HEK293 (cell line): ENCODE data around the gene APOLD1.

Source experiments
- HOXA7 ChIP-seq: sonication (generic); formaldehyde crosslinking; IDR thresholded peaks from 2 replicates; pipeline ENCODE4 v1.8.1; 2022; ENCODE audit warnings: missing genetic modification reagents, borderline replicate concordance
- MZF1 ChIP-seq: fragments of 450-650 bp; formaldehyde crosslinking; IDR thresholded peaks from 2 replicates; pipeline ENCODE4 v1.5.1; 2017; ENCODE audit warnings: missing biosample characterization, missing genetic modification characterization, borderline replicate concordance
- ZBTB1 ChIP-seq: fragments of 450-650 bp; formaldehyde crosslinking; IDR thresholded peaks from 2 replicates; pipeline ENCODE4 v1.5.1; 2016; ENCODE audit warnings: missing biosample characterization, missing genetic modification characterization
- ZBTB20 ChIP-seq: fragments of 450-650 bp; formaldehyde crosslinking; IDR thresholded peaks from 2 replicates; pipeline ENCODE4 v1.5.1; 2016; ENCODE audit warnings: missing biosample characterization, missing genetic modification characterization
- ZBTB7A ChIP-seq: fragments of 450-650 bp; formaldehyde crosslinking; IDR thresholded peaks from 2 replicates; pipeline ENCODE4 v1.5.1; 2016; ENCODE audit warnings: low read depth, missing biosample characterization, missing genetic modification characterization
- ZFP41 ChIP-seq: fragments of 450-650 bp; formaldehyde crosslinking; IDR thresholded peaks from 2 replicates; pipeline ENCODE4 v1.5.1; 2016; ENCODE audit warnings: missing biosample characterization, missing genetic modification characterization, borderline replicate concordance
- ZFP69B ChIP-seq: fragments of 450-650 bp; formaldehyde crosslinking; IDR thresholded peaks from 2 replicates; pipeline ENCODE4 v1.5.1; 2016; ENCODE audit warnings: missing biosample characterization, missing genetic modification characterization
- ZNF19 ChIP-seq: fragments of 450-650 bp; formaldehyde crosslinking; IDR thresholded peaks from 2 replicates; pipeline ENCODE4; 2016; ENCODE audit warnings: missing biosample characterization, missing genetic modification characterization, low read depth
- ZNF24 ChIP-seq: fragments of 450-650 bp; formaldehyde crosslinking; IDR thresholded peaks from 2 replicates; pipeline ENCODE4 v1.5.1; 2016; ENCODE audit warnings: missing biosample characterization, missing genetic modification characterization
- ZNF404 ChIP-seq: fragments of 450-650 bp; formaldehyde crosslinking; IDR thresholded peaks from 2 replicates; pipeline ENCODE4 v1.5.1; 2017; ENCODE audit warnings: missing biosample characterization, missing genetic modification characterization
- ZNF426 ChIP-seq: fragments of 450-650 bp; formaldehyde crosslinking; IDR thresholded peaks from 2 replicates; pipeline ENCODE4 v1.5.1; 2017; ENCODE audit warnings: missing biosample characterization, missing genetic modification characterization, mild to moderate bottlenecking, inconsistent platforms, moderate library complexity
- ZNF521 ChIP-seq: fragments of 450-650 bp; formaldehyde crosslinking; IDR thresholded peaks from 2 replicates; pipeline ENCODE4 v1.5.1; 2017; ENCODE audit warnings: missing biosample characterization, mild to moderate bottlenecking, missing genetic modification characterization
- ZNF776 ChIP-seq: fragments of 450-650 bp; formaldehyde crosslinking; IDR thresholded peaks from 2 replicates; pipeline ENCODE4 v1.5.0; 2017; ENCODE audit warnings: missing biosample characterization, missing genetic modification characterization, borderline replicate concordance
- ZSCAN23 ChIP-seq: fragments of 450-650 bp; formaldehyde crosslinking; IDR thresholded peaks from 2 replicates; pipeline ENCODE4 v1.5.1; 2016; ENCODE audit warnings: missing biosample characterization, missing genetic modification characterization
- TF ChIP-seq, protein P1 (sequence below): fragments of 450-650 bp; formaldehyde crosslinking; conservative IDR thresholded peaks from 2 replicates; pipeline ENCODE4 v1.5.1; 2016; ENCODE audit warnings: low read depth, missing biosample characterization, missing genetic modification characterization
- TF ChIP-seq, protein P2 (sequence below): fragments of 450-650 bp; formaldehyde crosslinking; IDR thresholded peaks from 2 replicates; pipeline ENCODE4 v1.5.1; 2017; ENCODE audit warnings: missing biosample characterization, missing genetic modification characterization
- TF ChIP-seq, protein P3 (sequence below): fragments of 450-650 bp; formaldehyde crosslinking; IDR thresholded peaks from 2 replicates; pipeline ENCODE4 v1.5.1; 2017; ENCODE audit warnings: missing biosample characterization, mild to moderate bottlenecking, missing genetic modification characterization, moderate library complexity
- TF ChIP-seq, protein P4 (sequence below): fragments of 450-650 bp; formaldehyde crosslinking; IDR thresholded peaks from 2 replicates; pipeline ENCODE4 v1.5.1; 2017; ENCODE audit warnings: missing biosample characterization, missing genetic modification characterization
- TF ChIP-seq, protein P5 (sequence below): fragments of 450-650 bp; formaldehyde crosslinking; IDR thresholded peaks from 2 replicates; pipeline ENCODE4 v1.5.1; 2016; ENCODE audit warnings: missing biosample characterization, missing genetic modification characterization
- TF ChIP-seq, protein P6 (sequence below): fragments of 450-650 bp; formaldehyde crosslinking; IDR thresholded peaks from 2 replicates; pipeline ENCODE4 v1.5.1; 2016; ENCODE audit warnings: missing biosample characterization, missing genetic modification characterization, borderline replicate concordance
- TF ChIP-seq, protein P7 (sequence below): fragments of 450-650 bp; formaldehyde crosslinking; IDR thresholded peaks from 2 replicates; pipeline ENCODE4; 2016; ENCODE audit warnings: missing biosample characterization, missing genetic modification characterization

Gene APOLD1

DNA sequence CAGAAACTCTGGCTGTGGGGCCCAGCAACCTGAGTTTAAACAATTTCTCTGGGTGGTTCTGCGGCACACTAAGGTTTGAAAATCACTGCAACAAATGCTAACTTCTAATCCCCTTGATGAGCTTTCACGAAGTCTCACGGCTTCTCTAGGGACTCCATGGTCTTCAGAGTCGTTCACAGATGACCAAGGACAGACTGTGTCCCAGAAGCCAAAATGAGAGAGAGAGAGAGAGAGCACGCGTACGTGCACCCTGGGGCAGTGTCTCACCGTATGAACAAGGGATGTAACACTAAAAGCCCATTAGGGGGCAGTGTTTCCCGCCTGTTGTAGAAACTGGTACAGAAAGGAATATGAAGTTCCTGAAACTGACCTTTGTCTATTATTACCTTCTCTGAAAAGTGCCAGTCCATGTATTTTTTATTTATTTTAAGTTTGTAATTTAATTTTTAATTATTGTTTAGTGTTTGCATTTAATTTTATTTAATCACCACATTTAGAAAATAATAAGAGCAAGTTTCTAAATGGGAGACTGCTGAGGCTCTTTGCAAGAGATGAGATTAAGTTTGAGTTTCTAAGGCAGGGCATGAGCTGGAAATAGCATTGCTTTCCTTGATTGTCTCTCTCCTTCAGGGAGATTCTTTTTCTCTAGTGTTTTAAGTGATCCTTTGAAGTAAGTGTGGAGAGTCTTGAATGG, 3.4 kb downstream of the APOLD1 start (continued):
- TF ChIP-seq, protein P1, sequence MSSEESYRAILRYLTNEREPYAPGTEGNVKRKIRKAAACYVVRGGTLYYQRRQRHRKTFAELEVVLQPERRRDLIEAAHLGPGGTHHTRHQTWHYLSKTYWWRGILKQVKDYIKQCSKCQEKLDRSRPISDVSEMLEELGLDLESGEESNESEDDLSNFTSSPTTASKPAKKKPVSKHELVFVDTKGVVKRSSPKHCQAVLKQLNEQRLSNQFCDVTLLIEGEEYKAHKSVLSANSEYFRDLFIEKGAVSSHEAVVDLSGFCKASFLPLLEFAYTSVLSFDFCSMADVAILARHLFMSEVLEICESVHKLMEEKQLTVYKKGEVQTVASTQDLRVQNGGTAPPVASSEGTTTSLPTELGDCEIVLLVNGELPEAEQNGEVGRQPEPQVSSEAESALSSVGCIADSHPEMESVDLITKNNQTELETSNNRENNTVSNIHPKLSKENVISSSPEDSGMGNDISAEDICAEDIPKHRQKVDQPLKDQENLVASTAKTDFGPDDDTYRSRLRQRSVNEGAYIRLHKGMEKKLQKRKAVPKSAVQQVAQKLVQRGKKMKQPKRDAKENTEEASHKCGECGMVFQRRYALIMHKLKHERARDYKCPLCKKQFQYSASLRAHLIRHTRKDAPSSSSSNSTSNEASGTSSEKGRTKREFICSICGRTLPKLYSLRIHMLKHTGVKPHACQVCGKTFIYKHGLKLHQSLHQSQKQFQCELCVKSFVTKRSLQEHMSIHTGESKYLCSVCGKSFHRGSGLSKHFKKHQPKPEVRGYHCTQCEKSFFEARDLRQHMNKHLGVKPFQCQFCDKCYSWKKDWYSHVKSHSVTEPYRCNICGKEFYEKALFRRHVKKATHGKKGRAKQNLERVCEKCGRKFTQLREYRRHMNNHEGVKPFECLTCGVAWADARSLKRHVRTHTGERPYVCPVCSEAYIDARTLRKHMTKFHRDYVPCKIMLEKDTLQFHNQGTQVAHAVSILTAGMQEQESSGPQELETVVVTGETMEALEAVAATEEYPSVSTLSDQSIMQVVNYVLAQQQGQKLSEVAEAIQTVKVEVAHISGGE (tag by site-specific recombination) = no peak
- TF ChIP-seq, protein P2, sequence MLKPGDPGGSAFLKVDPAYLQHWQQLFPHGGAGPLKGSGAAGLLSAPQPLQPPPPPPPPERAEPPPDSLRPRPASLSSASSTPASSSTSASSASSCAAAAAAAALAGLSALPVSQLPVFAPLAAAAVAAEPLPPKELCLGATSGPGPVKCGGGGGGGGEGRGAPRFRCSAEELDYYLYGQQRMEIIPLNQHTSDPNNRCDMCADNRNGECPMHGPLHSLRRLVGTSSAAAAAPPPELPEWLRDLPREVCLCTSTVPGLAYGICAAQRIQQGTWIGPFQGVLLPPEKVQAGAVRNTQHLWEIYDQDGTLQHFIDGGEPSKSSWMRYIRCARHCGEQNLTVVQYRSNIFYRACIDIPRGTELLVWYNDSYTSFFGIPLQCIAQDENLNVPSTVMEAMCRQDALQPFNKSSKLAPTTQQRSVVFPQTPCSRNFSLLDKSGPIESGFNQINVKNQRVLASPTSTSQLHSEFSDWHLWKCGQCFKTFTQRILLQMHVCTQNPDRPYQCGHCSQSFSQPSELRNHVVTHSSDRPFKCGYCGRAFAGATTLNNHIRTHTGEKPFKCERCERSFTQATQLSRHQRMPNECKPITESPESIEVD (tag by site-specific recombination) = no peak
- no peak for TF ChIP-seq ZNF24 (tag by site-specific recombination)
- TF ChIP-seq, protein P3, sequence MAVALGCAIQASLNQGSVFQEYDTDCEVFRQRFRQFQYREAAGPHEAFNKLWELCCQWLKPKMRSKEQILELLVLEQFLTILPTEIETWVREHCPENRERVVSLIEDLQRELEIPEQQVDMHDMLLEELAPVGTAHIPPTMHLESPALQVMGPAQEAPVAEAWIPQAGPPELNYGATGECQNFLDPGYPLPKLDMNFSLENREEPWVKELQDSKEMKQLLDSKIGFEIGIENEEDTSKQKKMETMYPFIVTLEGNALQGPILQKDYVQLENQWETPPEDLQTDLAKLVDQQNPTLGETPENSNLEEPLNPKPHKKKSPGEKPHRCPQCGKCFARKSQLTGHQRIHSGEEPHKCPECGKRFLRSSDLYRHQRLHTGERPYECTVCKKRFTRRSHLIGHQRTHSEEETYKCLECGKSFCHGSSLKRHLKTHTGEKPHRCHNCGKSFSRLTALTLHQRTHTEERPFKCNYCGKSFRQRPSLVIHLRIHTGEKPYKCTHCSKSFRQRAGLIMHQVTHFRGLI (tag by site-specific recombination) = peak; percentile 12; the same call in 1 of the 2 replicates
- TF ChIP-seq MZF1 = no peak
- TF ChIP-seq, protein P4, sequence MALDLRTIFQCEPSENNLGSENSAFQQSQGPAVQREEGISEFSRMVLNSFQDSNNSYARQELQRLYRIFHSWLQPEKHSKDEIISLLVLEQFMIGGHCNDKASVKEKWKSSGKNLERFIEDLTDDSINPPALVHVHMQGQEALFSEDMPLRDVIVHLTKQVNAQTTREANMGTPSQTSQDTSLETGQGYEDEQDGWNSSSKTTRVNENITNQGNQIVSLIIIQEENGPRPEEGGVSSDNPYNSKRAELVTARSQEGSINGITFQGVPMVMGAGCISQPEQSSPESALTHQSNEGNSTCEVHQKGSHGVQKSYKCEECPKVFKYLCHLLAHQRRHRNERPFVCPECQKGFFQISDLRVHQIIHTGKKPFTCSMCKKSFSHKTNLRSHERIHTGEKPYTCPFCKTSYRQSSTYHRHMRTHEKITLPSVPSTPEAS (tag by site-specific recombination) = no peak
- TF ChIP-seq, protein P5, sequence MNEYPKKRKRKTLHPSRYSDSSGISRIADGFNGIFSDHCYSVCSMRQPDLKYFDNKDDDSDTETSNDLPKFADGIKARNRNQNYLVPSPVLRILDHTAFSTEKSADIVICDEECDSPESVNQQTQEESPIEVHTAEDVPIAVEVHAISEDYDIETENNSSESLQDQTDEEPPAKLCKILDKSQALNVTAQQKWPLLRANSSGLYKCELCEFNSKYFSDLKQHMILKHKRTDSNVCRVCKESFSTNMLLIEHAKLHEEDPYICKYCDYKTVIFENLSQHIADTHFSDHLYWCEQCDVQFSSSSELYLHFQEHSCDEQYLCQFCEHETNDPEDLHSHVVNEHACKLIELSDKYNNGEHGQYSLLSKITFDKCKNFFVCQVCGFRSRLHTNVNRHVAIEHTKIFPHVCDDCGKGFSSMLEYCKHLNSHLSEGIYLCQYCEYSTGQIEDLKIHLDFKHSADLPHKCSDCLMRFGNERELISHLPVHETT = no peak
- TF ChIP-seq HOXA7 (CRISPR knock-in tag) = no peak
- no peak for TF ChIP-seq ZBTB1 (tag by site-specific recombination)
- no peak for TF ChIP-seq ZNF426 (tag by site-specific recombination)
- no peak for TF ChIP-seq ZNF521 (tag by site-specific recombination)
- peak; percentile 81; the same call in 1 of the 2 replicates for TF ChIP-seq ZFP69B
- TF ChIP-seq, protein P6, sequence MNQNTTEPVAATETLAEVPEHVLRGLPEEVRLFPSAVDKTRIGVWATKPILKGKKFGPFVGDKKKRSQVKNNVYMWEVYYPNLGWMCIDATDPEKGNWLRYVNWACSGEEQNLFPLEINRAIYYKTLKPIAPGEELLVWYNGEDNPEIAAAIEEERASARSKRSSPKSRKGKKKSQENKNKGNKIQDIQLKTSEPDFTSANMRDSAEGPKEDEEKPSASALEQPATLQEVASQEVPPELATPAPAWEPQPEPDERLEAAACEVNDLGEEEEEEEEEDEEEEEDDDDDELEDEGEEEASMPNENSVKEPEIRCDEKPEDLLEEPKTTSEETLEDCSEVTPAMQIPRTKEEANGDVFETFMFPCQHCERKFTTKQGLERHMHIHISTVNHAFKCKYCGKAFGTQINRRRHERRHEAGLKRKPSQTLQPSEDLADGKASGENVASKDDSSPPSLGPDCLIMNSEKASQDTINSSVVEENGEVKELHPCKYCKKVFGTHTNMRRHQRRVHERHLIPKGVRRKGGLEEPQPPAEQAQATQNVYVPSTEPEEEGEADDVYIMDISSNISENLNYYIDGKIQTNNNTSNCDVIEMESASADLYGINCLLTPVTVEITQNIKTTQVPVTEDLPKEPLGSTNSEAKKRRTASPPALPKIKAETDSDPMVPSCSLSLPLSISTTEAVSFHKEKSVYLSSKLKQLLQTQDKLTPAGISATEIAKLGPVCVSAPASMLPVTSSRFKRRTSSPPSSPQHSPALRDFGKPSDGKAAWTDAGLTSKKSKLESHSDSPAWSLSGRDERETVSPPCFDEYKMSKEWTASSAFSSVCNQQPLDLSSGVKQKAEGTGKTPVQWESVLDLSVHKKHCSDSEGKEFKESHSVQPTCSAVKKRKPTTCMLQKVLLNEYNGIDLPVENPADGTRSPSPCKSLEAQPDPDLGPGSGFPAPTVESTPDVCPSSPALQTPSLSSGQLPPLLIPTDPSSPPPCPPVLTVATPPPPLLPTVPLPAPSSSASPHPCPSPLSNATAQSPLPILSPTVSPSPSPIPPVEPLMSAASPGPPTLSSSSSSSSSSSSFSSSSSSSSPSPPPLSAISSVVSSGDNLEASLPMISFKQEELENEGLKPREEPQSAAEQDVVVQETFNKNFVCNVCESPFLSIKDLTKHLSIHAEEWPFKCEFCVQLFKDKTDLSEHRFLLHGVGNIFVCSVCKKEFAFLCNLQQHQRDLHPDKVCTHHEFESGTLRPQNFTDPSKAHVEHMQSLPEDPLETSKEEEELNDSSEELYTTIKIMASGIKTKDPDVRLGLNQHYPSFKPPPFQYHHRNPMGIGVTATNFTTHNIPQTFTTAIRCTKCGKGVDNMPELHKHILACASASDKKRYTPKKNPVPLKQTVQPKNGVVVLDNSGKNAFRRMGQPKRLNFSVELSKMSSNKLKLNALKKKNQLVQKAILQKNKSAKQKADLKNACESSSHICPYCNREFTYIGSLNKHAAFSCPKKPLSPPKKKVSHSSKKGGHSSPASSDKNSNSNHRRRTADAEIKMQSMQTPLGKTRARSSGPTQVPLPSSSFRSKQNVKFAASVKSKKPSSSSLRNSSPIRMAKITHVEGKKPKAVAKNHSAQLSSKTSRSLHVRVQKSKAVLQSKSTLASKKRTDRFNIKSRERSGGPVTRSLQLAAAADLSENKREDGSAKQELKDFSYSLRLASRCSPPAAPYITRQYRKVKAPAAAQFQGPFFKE (tag by site-specific recombination) = no peak
- TF ChIP-seq ZNF404 (tag by site-specific recombination) = no peak
- TF ChIP-seq ZBTB7A (tag by site-specific recombination) = no peak
- TF ChIP-seq ZNF19 (tag by site-specific recombination) = no peak
- TF ChIP-seq ZFP41 (tag by site-specific recombination) = no peak
- TF ChIP-seq, protein P7, sequence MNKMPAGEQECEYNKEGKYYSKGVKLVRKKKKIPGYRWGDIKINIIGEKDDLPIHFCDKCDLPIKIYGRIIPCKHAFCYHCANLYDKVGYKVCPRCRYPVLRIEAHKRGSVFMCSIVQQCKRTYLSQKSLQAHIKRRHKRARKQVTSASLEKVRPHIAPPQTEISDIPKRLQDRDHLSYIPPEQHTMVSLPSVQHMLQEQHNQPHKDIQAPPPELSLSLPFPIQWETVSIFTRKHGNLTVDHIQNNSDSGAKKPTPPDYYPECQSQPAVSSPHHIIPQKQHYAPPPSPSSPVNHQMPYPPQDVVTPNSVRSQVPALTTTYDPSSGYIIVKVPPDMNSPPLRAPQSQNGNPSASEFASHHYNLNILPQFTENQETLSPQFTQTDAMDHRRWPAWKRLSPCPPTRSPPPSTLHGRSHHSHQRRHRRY (tag by site-specific recombination) = no peak
- peak; percentile 28; the same call in 1 of the 2 replicates for TF ChIP-seq ZBTB20 (tag by site-specific recombination)
- no peak for TF ChIP-seq ZSCAN23 (tag by site-specific recombination)
- no peak for TF ChIP-seq ZNF776
